Gastrocnemius medialis (tissue), 4 donors: ENCODE measurements around the gene LPAR1. TPM values are rescaled to one million over a fixed set of nuclear protein-coding genes. Genes with fewer than 3 reads are reported as not detected.

ENCODE experiments used
- ATAC-seq, 2 donors: fragments of 150-250 bp; one replicate each; pipeline ENCODE4 v1.9.1; 2016
- DNase-seq, 2 donors: peaks; one replicate each; pipeline ENCODE4 v3.0.0-alpha.2; 2019
- H3K27ac ChIP-seq, 4 donors: fragments of 200-600 bp; sonication (generic); 1 replicate in 1 of 4; 2 replicates in 3 of 4; pipeline ENCODE4 v1.5.1; 2016 to 2018; ENCODE audit warnings: mild to moderate bottlenecking in 2 of 4, moderate library complexity in 1 of 4
- H3K27me3 ChIP-seq, 3 donors: fragments of 200-600 bp; sonication (generic) in 2 of 3; 1 replicate in 1 of 3; 2 replicates in 2 of 3; pipeline versions ENCODE4 v1.5.1 to v1.6.0; 2016 to 2019; ENCODE audit warnings: mild to moderate bottlenecking in 1 of 3, moderate library complexity in 1 of 3
- H3K36me3 ChIP-seq, 2 donors: fragments of 200-600 bp; sonication (generic) in 1 of 2; one replicate each; pipeline ENCODE4 v1.5.1; 2017 to 2018
- H3K4me1 ChIP-seq, 2 donors: fragments of 200-600 bp; sonication (generic) in 1 of 2; one replicate each; pipeline ENCODE4 v1.5.1; 2016 to 2017; ENCODE audit warnings: mild to moderate bottlenecking in 2 of 2
- H3K4me3 ChIP-seq, 4 donors: fragments of 200-600 bp; sonication (generic) in 3 of 4; 1 replicate in 1 of 4; 2 replicates in 3 of 4; pipeline ENCODE4 v1.5.1; 2016 to 2019; ENCODE audit warnings: mild to moderate bottlenecking in 2 of 4
- H3K9me3 ChIP-seq, 3 donors: fragments of 200-600 bp; sonication (generic) in 2 of 3; 1 replicate in 1 of 3; 2 replicates in 2 of 3; pipeline ENCODE4 v1.5.1; 2016 to 2019
- POLR2A ChIP-seq, 2 donors: fragments of 450-650 bp; IDR thresholded peaks; one replicate each; pipeline ENCODE4 v1.6.1; 2017; ENCODE audit warnings: antibody characterized with exemption in 2 of 2, mild to moderate bottlenecking in 2 of 2, moderate library complexity in 2 of 2
- in situ Hi-C, 4 donors: fragments of 200-750 bp; cut with MboI; loops; one replicate each; pipeline versions ENCODE4 v1.15.0 to v1.8.0; 2017; ENCODE audit warnings: low sequenced_read_pairs in 4 of 4
- intact Hi-C: fragments of 100-400 bp; cut with DNase I; formaldehyde crosslinking; loops from one replicate; pipeline ENCODE4 v1.15.1; 2023; ENCODE audit warnings: low total_unique reads
- total RNA-seq, 4 donors: library from RNA; depleted of rRNA; stranded (reverse); fragments of >200 nt; gene quantifications; one replicate each; pipeline versions ENCODE4 v1.1.0 to v1.2.3, GENCODE V29; 2016
- TF ChIP-seq, protein P1 (sequence below), 5 experiments: fragments of 450-650 bp in 3 of 5; fragments of 200-600 bp in 2 of 5; sonication (generic) in 2 of 5; IDR thresholded peaks in 4 of 5; conservative IDR thresholded peaks in 1 of 5; 1 replicate in 4 of 5; 2 replicates in 1 of 5; pipeline ENCODE4 v1.5.1; 2016 to 2019; ENCODE audit warnings: antibody characterized with exemption in 5 of 5, mild to moderate bottlenecking in 3 of 5, moderate library complexity in 3 of 5

The LPAR1 gene
- total RNA-seq, 4 donors from 2014 or later: 5.5 to 20.2 (median 13.2) TPM

DNA sequence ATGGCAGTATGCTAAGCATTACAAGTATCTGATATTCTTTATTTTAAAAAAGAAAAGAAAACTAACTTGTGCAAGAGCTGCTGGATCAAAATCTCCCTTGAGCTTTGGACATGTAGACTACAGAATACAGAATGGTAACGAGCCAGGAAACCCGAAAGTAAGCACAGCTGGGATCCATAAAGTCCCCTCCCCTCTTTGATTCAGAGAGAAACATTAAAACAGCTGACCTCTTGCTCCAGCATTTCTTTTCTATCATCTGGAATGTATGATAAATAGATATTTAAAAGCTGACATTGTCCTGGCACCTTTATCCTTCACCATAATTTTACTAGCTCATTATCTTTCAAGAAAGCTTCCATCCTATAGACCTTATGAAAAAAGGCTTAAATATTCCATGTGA lies 28.2 kb upstream of the LPAR1 start:
- no peak overlapping the region for H3K4me3 ChIP-seq
- H3K9me3 ChIP-seq: no peaks in the 10 kb centered on the region
- no peak for TF ChIP-seq POLR2A (IDR thresholded peaks at IDR 0.05)
- TF ChIP-seq, protein P1, sequence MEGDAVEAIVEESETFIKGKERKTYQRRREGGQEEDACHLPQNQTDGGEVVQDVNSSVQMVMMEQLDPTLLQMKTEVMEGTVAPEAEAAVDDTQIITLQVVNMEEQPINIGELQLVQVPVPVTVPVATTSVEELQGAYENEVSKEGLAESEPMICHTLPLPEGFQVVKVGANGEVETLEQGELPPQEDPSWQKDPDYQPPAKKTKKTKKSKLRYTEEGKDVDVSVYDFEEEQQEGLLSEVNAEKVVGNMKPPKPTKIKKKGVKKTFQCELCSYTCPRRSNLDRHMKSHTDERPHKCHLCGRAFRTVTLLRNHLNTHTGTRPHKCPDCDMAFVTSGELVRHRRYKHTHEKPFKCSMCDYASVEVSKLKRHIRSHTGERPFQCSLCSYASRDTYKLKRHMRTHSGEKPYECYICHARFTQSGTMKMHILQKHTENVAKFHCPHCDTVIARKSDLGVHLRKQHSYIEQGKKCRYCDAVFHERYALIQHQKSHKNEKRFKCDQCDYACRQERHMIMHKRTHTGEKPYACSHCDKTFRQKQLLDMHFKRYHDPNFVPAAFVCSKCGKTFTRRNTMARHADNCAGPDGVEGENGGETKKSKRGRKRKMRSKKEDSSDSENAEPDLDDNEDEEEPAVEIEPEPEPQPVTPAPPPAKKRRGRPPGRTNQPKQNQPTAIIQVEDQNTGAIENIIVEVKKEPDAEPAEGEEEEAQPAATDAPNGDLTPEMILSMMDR (IDR thresholded peaks at IDR 0.05 in 4 of 5, conservative IDR thresholded peaks at IDR 0.05 in 1 of 5): no peak
- H3K4me1 ChIP-seq: no peaks in the 10 kb centered on the region
- intact Hi-C loops: no loop called here
- in situ Hi-C loops: loop anchor here in 2 of 4 donors (25.0 kb wide), 2 partner anchors 221 to 429 kb away; no protein-coding TSS in a partner anchor
- no peak for ATAC-seq
- peak overlapping the region in 2 of 4 donors; percentile 44 to 57 for H3K27ac ChIP-seq
- no peaks in the 10 kb centered on the region for H3K27me3 ChIP-seq
- no peak for DNase-seq
- H3K36me3 ChIP-seq: no peaks in the 10 kb centered on the region

DNA sequence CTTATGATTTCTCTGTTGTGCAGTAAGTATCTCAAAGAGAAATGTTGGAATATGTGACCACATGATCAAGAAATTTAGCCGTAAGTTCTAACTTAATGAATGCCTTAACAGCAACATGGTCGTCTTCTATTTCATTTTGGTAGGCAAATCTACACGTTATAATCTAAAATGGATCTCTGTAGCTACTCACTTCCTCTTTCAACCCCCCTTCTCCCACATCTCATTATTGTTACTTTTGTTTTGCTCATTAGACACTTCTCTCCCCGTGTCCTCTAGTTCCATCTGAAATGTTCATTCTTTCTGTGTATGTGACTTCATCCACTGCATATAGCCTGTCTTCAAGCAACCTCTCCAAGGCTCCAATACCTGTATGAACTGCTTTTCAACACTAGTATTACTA lies 27.1 kb upstream of the LPAR1 start:
- no peak for DNase-seq
- Histone ChIP-seq H3K4me3 (no peak overlapping the region), H3K27me3 (no peaks in the 10 kb centered on the region), H3K9me3 (no peaks in the 10 kb centered on the region), H3K27ac (no peak overlapping the region), H3K4me1 (no peaks in the 10 kb centered on the region), H3K36me3 (no peaks in the 10 kb centered on the region)
- intact Hi-C loops (no loop called here), in situ Hi-C loops (loop anchor here in 2 of 4 donors (25.0 kb wide), 2 partner anchors 222 to 428 kb away; no protein-coding TSS in a partner anchor)
- TF ChIP-seq, protein P1 (IDR thresholded peaks at IDR 0.05 in 4 of 5, conservative IDR thresholded peaks at IDR 0.05 in 1 of 5): no peak
- TF ChIP-seq POLR2A (IDR thresholded peaks at IDR 0.05): no peak
- no peak for ATAC-seq

DNA sequence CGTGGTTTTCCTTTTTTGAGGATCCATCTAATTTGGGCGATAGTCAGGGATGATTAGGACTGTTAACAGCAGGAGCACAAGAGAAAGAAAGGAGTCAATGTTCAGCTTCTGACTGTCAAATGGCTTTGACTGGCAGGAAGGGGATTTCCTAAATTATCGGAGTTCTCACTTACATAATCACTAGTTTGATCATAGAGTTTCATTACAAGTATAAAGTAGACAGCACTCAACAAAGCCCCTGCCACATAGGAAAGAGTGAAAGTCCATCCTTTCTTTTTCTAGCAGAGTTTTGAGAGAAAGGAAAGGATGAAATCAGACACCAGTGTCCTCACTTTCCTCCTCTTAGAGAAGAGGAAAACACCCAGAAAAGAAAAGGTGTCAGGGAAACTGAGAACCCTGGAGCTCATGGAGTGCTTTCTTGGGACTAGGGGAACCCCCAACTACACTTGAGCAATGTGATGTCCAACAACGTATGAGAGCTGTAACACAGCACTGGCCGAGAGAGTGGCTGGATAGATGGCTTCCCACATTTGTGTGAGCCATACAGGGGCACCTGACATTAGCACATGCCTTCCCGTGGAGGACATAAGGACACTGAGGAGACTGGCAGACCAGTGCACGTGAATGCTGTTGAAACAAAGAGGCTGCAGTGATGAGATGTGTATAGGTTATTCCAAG lies 26.0 kb upstream of the LPAR1 start:
- in situ Hi-C loops (loop anchor here in 2 of 4 donors (25.0 kb wide), 2 partner anchors 223 to 427 kb away; no protein-coding TSS in a partner anchor), intact Hi-C loops (no loop called here)
- H3K36me3 ChIP-seq: no peaks in the 10 kb centered on the region
- no peak overlapping the region for H3K4me3 ChIP-seq
- H3K27me3 ChIP-seq: no peaks in the 10 kb centered on the region
- DNase-seq (no peak), ATAC-seq (no peak)
- no peaks in the 10 kb centered on the region for H3K9me3 ChIP-seq
- no peak overlapping the region for H3K27ac ChIP-seq
- TF ChIP-seq POLR2A (IDR thresholded peaks at IDR 0.05): no peak
- H3K4me1 ChIP-seq: no peaks in the 10 kb centered on the region

DNA sequence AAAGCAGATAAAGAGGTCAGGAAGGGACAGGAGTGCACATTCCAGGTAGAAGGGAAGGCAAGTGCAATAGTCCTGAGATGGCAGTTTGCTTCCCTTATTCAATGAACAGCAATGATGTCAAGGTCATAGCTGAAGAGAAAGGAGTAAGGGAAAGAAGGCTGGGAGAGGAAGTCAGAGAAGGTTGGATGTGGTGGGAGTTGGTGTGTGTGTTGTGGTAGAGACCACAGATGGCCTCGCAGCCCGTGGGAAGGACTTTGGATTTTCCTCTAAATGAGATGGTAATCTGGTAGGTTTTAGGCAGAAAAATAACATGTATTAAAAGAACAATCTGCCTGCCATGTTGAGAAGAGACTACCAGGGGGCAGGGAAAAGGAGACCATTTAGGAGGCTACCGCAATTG lies 25.1 kb upstream of the LPAR1 start:
- H3K27me3 ChIP-seq: no peaks in the 10 kb centered on the region
- H3K9me3 ChIP-seq: no peaks in the 10 kb centered on the region
- no peaks in the 10 kb centered on the region for H3K36me3 ChIP-seq
- intact Hi-C loops (no loop called here), in situ Hi-C loops (loop anchor here in 2 of 4 donors (25.0 kb wide), 2 partner anchors 224 to 426 kb away; no protein-coding TSS in a partner anchor)
- no peak for ATAC-seq
- no peak for TF ChIP-seq POLR2A (IDR thresholded peaks at IDR 0.05)
- TF ChIP-seq, protein P1 (IDR thresholded peaks at IDR 0.05 in 4 of 5, conservative IDR thresholded peaks at IDR 0.05 in 1 of 5): no peak
- H3K4me1 ChIP-seq: no peaks in the 10 kb centered on the region
- H3K4me3 ChIP-seq: no peak overlapping the region
- H3K27ac ChIP-seq: no peak overlapping the region
- DNase-seq: no peak

DNA sequence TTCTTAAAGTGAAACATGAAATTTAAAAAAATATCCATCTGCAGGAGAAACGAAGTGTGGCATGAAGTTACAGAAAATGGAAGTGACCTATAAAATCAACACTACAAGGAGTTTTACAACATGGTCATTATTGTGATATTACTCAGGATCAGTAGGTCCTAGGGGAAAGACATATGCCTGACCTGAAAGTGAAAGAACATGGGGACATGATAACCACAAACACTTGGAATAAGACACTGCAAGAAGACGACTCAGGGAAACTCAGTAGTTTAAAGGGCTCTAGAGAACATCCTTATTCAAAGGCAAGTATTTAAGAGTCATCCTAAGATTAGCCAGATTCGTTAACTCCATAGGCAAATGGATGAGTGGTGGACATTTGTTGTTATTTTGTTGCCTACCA lies 19.9 kb upstream of the LPAR1 start:
- intact Hi-C loops: no loop called here
- ATAC-seq: no peak
- Histone ChIP-seq H3K4me1 (no peaks in the 10 kb centered on the region), H3K27ac (no peak overlapping the region), H3K4me3 (no peak overlapping the region), H3K27me3 (no peaks in the 10 kb centered on the region), H3K9me3 (no peaks in the 10 kb centered on the region), H3K36me3 (no peaks in the 10 kb centered on the region)
- no peak for DNase-seq
- in situ Hi-C loops: loop anchor here in 2 of 4 donors (25.0 kb wide), 2 partner anchors 229 to 421 kb away; no protein-coding TSS in a partner anchor
- TF ChIP-seq POLR2A (IDR thresholded peaks at IDR 0.05): no peak
